ENCODE measurements around the gene TCOF1.

Gene TCOF1

GRCh38 chr5:150335778-150336177 lies 21.7 kb upstream of the TCOF1 start:
- Histone ChIP-seq H3K27me3 (ENCODE audit: insufficient read depth, poor library complexity, severe bottlenecking) (no peaks in the 10 kb centered on the region), H3K4me3 (replicated peaks; ENCODE audit: insufficient read depth, low read length) (no peak overlapping the region), H3K27ac (replicated peaks) (no peak overlapping the region)
- DNase-seq (ENCODE audit: low read depth in 1 of 2, low spot score in 1 of 2): no peak
- TF ChIP-seq SPI1 (IDR thresholded peaks at IDR 0.05; ENCODE audit: borderline replicate concordance, low read depth): no peak

- TF ChIP-seq SPI1 (IDR thresholded peaks at IDR 0.05; ENCODE audit: borderline replicate concordance, low read depth) (no peak), GABPA (IDR thresholded peaks at IDR 0.05; ENCODE audit: low read depth) (no peak), CTCF (IDR thresholded peaks at IDR 0.05; ENCODE audit: insufficient read depth, low read length) (no peak), REST (IDR thresholded peaks at IDR 0.05; ENCODE audit: insufficient replicate concordance, low read depth) (no peak), POLR2AphosphoS5 (IDR thresholded peaks at IDR 0.05; ENCODE audit: low read depth) (no peak)
- H3K27me3 ChIP-seq (ENCODE audit: insufficient read depth, poor library complexity, severe bottlenecking): no peaks in the 10 kb centered on the region
- no peak overlapping the region for H3K4me3 ChIP-seq (replicated peaks; ENCODE audit: insufficient read depth, low read length)
- no peak for DNase-seq (ENCODE audit: low read depth in 1 of 2, low spot score in 1 of 2)
- H3K27ac ChIP-seq (replicated peaks): no peak overlapping the region
Measured at GRCh38 chr5:150338546-150338945, 19.0 kb upstream of the TCOF1 start.

GRCh38 chr5:150339165-150339564 lies 18.3 kb upstream of the TCOF1 start:
- no peak for TF ChIP-seq REST (IDR thresholded peaks at IDR 0.05; ENCODE audit: insufficient replicate concordance, low read depth)
- no peak for TF ChIP-seq CTCF (IDR thresholded peaks at IDR 0.05; ENCODE audit: insufficient read depth, low read length)
- TF ChIP-seq SPI1 (IDR thresholded peaks at IDR 0.05; ENCODE audit: borderline replicate concordance, low read depth): no peak
- TF ChIP-seq POLR2AphosphoS5 (IDR thresholded peaks at IDR 0.05; ENCODE audit: low read depth): no peak
- no peak for TF ChIP-seq GABPA (IDR thresholded peaks at IDR 0.05; ENCODE audit: low read depth)
- Histone ChIP-seq H3K4me3 (replicated peaks; ENCODE audit: insufficient read depth, low read length) (no peak overlapping the region), H3K27ac (replicated peaks) (no peak overlapping the region), H3K27me3 (ENCODE audit: insufficient read depth, poor library complexity, severe bottlenecking) (no peaks in the 10 kb centered on the region)
- no peak for DNase-seq (ENCODE audit: low read depth in 1 of 2, low spot score in 1 of 2)

- H3K27ac ChIP-seq (replicated peaks): no peak overlapping the region
- H3K4me3 ChIP-seq (replicated peaks; ENCODE audit: insufficient read depth, low read length): no peak overlapping the region
- no peaks in the 10 kb centered on the region for H3K27me3 ChIP-seq (ENCODE audit: insufficient read depth, poor library complexity, severe bottlenecking)
- TF ChIP-seq GABPA (IDR thresholded peaks at IDR 0.05; ENCODE audit: low read depth) (no peak), REST (IDR thresholded peaks at IDR 0.05; ENCODE audit: insufficient replicate concordance, low read depth) (no peak), POLR2AphosphoS5 (IDR thresholded peaks at IDR 0.05; ENCODE audit: low read depth) (no peak), SPI1 (IDR thresholded peaks at IDR 0.05; ENCODE audit: borderline replicate concordance, low read depth) (no peak), CTCF (IDR thresholded peaks at IDR 0.05; ENCODE audit: insufficient read depth, low read length) (no peak)
- no peak for DNase-seq (ENCODE audit: low read depth in 1 of 2, low spot score in 1 of 2)
Measured at GRCh38 chr5:150339841-150340240, 17.7 kb upstream of the TCOF1 start.
